ENCODE data around the gene NUDT14. TPM values are rescaled to one million over a fixed set of nuclear protein-coding genes. Genes with fewer than 3 reads are reported as not detected.

NUDT14 gene
- total and polyA plus RNA-seq, 2 of the 4 experiments (the other 2 are of a cell fraction) = 5.6 to 9.3 TPM

GRCh38 chr14:105213361-105213760, 32.2 kb upstream of the NUDT14 start:
- Histone ChIP-seq H2AK5ac (ENCODE audit: low read depth, low read length) (no peak overlapping the region), H3K23ac (ENCODE audit: low read depth, low read length) (no peak overlapping the region), H4K20me1 (ENCODE audit: insufficient read depth, low read length) (peaks cover 14% of the 10 kb centered on the region), H2AK9ac (replicated peaks; ENCODE audit: low read depth, low read length, poor library complexity) (no peak overlapping the region), H3K36me3 (ENCODE audit: control insufficient read depth, insufficient read depth, low read length) (peaks cover 41% of the 10 kb centered on the region), H2BK5ac (ENCODE audit: low read depth, low read length, poor library complexity, severe bottlenecking) (no peak overlapping the region), H3K4me3 (ENCODE audit: insufficient read depth, low read depth, low read length) (no peak overlapping the region), H3K79me1 (ENCODE audit: low read depth in 1 of 2, low read length in 2 of 2) (peaks cover 9 to 14% of the 10 kb centered on the region in 2 experiments; a peak in 3 of 4 replicates), H3K18ac (ENCODE audit: low read depth, low read length) (no peak overlapping the region), H4K8ac (ENCODE audit: low read depth in 2 of 2, low read length in 2 of 2) (no peak overlapping the region), H3K9me3 (ENCODE audit: control insufficient read depth, insufficient read depth, low read length) (no peaks in the 10 kb centered on the region), H3K4me2 (ENCODE audit: low read depth, low read length) (no peak overlapping the region), H4K91ac (ENCODE audit: insufficient read depth, low read depth, low read length) (no peak overlapping the region), H3K9ac (ENCODE audit: low read depth, low read length) (no peak overlapping the region), H3K27me3 (ENCODE audit: control insufficient read depth, insufficient read depth, low read length) (no peaks in the 10 kb centered on the region), H2AFZ (replicated peaks; ENCODE audit: low read length, poor library complexity) (no peak overlapping the region), H4K5ac (ENCODE audit: low read depth, low read length) (no peak overlapping the region), H3K14ac (replicated peaks; ENCODE audit: low read depth, low read length) (no peak overlapping the region), H3K56ac (ENCODE audit: extremely low read depth, insufficient read depth, low read length) (no peak overlapping the region), H2BK15ac (ENCODE audit: low read depth, low read length) (no peak overlapping the region), H2BK20ac (ENCODE audit: low read depth, low read length) (no peak overlapping the region), H3K27ac (ENCODE audit: insufficient read depth, low read length) (no peak overlapping the region), H3K4ac (ENCODE audit: low read depth, low read length) (no peak overlapping the region), H2BK120ac (ENCODE audit: low read depth, low read length) (no peak overlapping the region), H3K9me1 (ENCODE audit: insufficient read depth, low read length) (peaks cover 10% of the 10 kb centered on the region), H3K4me1 (ENCODE audit: control insufficient read depth, insufficient read depth, low read length) (no peaks in the 10 kb centered on the region)
- ChIA-PET POLR2A (ENCODE audit: unreplicated experiment) (no interaction called here), CTCF (no interaction called here)
- dilution Hi-C loops (cut with HindIII; ENCODE audit: low sequenced_read_pairs, unreplicated experiment) (no loop called here), in situ Hi-C loops (cut with MboI; ENCODE audit: low sequenced_read_pairs) (no loop called here), intact Hi-C loops (cut with micrococcal nuclease) (no loop called here)
- WGBS, 2 experiments (ENCODE audit: extremely low coverage in 2 of 2, insufficient read length in 1 of 2) = 83% methylated on average over 1 of the region's 10 CpGs; no CpG with 5 or more reads in 1 of the 2 experiments
- ATAC-seq (ENCODE audit: low read depth) = no peak
- no peak for DNase-seq
- BruUV-seq (replicated peaks) = no TSS peak
- TF ChIP-seq USF2 (IDR thresholded peaks at IDR 0.05; ENCODE audit: low read depth, low read length) (no peak), FOS (IDR thresholded peaks at IDR 0.05; ENCODE audit: low read depth, low read length) (no peak), MAZ (IDR thresholded peaks at IDR 0.05; ENCODE audit: borderline replicate concordance, low read depth, low read length) (no peak), CTCF (conservative IDR thresholded peaks at IDR 0.05; ENCODE audit: low read depth, low read length) (no peak), CHD1 (IDR thresholded peaks at IDR 0.05; ENCODE audit: low read depth, low read length) (no peak), ELK1 (IDR thresholded peaks at IDR 0.05; ENCODE audit: borderline replicate concordance, low read depth, low read length) (no peak), POLR2A (IDR thresholded peaks at IDR 0.05; ENCODE audit: low read depth, low read length) (no peak), MAFK (IDR thresholded peaks at IDR 0.05; ENCODE audit: low read depth, low read length) (no peak), RAD21 (IDR thresholded peaks at IDR 0.05; ENCODE audit: low read length) (no peak)
